GM12878 (cell line): ENCODE data around the gene CDK3. TPM values are rescaled to one million over a fixed set of nuclear protein-coding genes. Genes with fewer than 3 reads are reported as not detected.

Source experiments
- KAT2A ChIP-seq: conservative IDR thresholded peaks from 2 replicates; pipeline ENCODE4 v1.6.1; 2011; ENCODE audit warnings: low read depth, low read length; ENCODE audit not compliant: control insufficient read depth
- KDM1A ChIP-seq: fragments of 200-600 bp; sonication (generic); IDR thresholded peaks from 2 replicates; pipeline ENCODE4 v1.6.1; 2016; ENCODE audit warnings: borderline replicate concordance
- NRF1 ChIP-seq: conservative IDR thresholded peaks from 2 replicates; pipeline ENCODE4 v1.6.1; 2011; ENCODE audit warnings: mild to moderate bottlenecking, low read depth, low read length, improper control_type of control experiment
- SMARCA5 ChIP-seq: fragments of 450-650 bp; IDR thresholded peaks from 2 replicates; pipeline ENCODE4 v1.6.1; 2017; ENCODE audit warnings: mild to moderate bottlenecking
- ZNF207 ChIP-seq: fragments of 450-650 bp; IDR thresholded peaks from 2 replicates; pipeline ENCODE4 v1.6.1; 2014; ENCODE audit warnings: antibody characterized with exemption, mild to moderate bottlenecking, borderline replicate concordance
- ZZZ3 ChIP-seq: IDR thresholded peaks from 2 replicates; pipeline ENCODE4 v1.6.1; 2011; ENCODE audit warnings: low read depth; ENCODE audit not compliant: control insufficient read depth, insufficient read length
- polyA plus RNA-seq, 11 experiments: library from polyadenylated mRNA; depleted of rRNA in 4 of 11; unstranded in 6 of 11; stranded (reverse) in 5 of 11; fragments of >200 nt; fragmentation: Nextera tagmentation in 4 of 11; fragmentation: Illumina TruSeq in 1 of 11; extraction: Ambion mirVana in 4 of 11; extraction: Trizol in 1 of 11; gene quantifications; 1 replicate in 1 of 11; 2 replicates in 10 of 11; pipeline versions ENCODE4 v1.2.1 to v1.2.3, GENCODE V29; 2011 to 2016; ENCODE audit warnings: inconsistent platforms in 2 of 11, missing spikeins in 2 of 11, low read depth in 1 of 11
- total RNA-seq, 4 experiments: library from RNA; depleted of rRNA in 3 of 4; stranded (reverse); fragments of >200 nt in 3 of 4; fragmentation: Illumina TruSeq in 1 of 4; extraction: Trizol in 1 of 4; gene quantifications; 2 replicates each; pipeline versions ENCODE4 v1.2.1 to v1.2.3, GENCODE V29; 2013 to 2021
- TF ChIP-seq, protein P1 (sequence below): IDR thresholded peaks from 2 replicates; pipeline ENCODE4 v1.6.1; 2012; ENCODE audit warnings: mild to moderate bottlenecking, low read depth, low read length
- TF ChIP-seq, protein P2 (sequence below): fragments of 450-650 bp; formaldehyde crosslinking; IDR thresholded peaks from 2 replicates; pipeline ENCODE4 v1.5.0; 2022; ENCODE audit warnings: mild to moderate bottlenecking, missing genetic modification characterization
- TF ChIP-seq, protein P3 (sequence below): fragments of 450-650 bp; IDR thresholded peaks from 2 replicates; pipeline ENCODE4 v1.6.1; 2017; ENCODE audit warnings: borderline replicate concordance

Gene CDK3
- total and polyA plus RNA-seq, 10 of the 15 experiments (the other 5 are each of a cell fraction or from before 2014, with no cell fraction given), result 1.1 to 7.1 (median 4.2) TPM

DNA sequence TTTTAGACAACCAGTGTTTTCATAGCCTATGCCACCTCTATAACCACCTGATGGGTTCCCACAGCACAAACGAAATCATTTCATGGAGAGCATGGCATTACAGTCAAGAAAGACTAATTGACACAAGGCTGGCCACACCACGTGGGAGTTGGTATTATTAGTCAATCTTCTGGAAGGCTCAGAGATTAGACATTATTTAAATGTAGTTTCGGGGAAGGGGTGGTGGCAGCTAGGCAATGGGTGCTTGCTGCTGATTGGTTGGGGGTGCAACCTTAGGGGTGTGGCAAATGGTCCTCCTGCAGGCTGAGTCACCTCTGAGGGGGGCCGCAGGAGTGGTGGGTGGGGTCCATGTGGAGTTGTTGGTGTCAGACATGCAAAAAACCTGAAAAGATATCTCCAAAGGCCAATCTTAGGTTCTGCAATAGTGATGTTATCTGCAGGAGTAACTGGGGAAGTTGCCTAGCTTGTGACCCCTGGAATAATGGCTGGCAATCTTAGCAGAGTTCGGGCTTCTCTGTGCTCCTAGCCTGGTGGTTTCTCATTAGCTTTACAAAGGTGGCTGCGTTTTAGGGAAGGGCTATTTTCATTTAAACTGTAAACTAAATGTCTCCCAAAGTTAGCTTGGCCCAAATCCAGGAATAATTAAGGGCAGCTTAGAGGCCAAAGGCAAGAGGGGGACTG lies 17.0 kb upstream of the CDK3 start (continued):
- TF ChIP-seq, protein P1, sequence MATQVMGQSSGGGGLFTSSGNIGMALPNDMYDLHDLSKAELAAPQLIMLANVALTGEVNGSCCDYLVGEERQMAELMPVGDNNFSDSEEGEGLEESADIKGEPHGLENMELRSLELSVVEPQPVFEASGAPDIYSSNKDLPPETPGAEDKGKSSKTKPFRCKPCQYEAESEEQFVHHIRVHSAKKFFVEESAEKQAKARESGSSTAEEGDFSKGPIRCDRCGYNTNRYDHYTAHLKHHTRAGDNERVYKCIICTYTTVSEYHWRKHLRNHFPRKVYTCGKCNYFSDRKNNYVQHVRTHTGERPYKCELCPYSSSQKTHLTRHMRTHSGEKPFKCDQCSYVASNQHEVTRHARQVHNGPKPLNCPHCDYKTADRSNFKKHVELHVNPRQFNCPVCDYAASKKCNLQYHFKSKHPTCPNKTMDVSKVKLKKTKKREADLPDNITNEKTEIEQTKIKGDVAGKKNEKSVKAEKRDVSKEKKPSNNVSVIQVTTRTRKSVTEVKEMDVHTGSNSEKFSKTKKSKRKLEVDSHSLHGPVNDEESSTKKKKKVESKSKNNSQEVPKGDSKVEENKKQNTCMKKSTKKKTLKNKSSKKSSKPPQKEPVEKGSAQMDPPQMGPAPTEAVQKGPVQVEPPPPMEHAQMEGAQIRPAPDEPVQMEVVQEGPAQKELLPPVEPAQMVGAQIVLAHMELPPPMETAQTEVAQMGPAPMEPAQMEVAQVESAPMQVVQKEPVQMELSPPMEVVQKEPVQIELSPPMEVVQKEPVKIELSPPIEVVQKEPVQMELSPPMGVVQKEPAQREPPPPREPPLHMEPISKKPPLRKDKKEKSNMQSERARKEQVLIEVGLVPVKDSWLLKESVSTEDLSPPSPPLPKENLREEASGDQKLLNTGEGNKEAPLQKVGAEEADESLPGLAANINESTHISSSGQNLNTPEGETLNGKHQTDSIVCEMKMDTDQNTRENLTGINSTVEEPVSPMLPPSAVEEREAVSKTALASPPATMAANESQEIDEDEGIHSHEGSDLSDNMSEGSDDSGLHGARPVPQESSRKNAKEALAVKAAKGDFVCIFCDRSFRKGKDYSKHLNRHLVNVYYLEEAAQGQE, result no peak
- TF ChIP-seq, protein P2, sequence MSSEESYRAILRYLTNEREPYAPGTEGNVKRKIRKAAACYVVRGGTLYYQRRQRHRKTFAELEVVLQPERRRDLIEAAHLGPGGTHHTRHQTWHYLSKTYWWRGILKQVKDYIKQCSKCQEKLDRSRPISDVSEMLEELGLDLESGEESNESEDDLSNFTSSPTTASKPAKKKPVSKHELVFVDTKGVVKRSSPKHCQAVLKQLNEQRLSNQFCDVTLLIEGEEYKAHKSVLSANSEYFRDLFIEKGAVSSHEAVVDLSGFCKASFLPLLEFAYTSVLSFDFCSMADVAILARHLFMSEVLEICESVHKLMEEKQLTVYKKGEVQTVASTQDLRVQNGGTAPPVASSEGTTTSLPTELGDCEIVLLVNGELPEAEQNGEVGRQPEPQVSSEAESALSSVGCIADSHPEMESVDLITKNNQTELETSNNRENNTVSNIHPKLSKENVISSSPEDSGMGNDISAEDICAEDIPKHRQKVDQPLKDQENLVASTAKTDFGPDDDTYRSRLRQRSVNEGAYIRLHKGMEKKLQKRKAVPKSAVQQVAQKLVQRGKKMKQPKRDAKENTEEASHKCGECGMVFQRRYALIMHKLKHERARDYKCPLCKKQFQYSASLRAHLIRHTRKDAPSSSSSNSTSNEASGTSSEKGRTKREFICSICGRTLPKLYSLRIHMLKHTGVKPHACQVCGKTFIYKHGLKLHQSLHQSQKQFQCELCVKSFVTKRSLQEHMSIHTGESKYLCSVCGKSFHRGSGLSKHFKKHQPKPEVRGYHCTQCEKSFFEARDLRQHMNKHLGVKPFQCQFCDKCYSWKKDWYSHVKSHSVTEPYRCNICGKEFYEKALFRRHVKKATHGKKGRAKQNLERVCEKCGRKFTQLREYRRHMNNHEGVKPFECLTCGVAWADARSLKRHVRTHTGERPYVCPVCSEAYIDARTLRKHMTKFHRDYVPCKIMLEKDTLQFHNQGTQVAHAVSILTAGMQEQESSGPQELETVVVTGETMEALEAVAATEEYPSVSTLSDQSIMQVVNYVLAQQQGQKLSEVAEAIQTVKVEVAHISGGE, result no peak
- TF ChIP-seq, protein P3, sequence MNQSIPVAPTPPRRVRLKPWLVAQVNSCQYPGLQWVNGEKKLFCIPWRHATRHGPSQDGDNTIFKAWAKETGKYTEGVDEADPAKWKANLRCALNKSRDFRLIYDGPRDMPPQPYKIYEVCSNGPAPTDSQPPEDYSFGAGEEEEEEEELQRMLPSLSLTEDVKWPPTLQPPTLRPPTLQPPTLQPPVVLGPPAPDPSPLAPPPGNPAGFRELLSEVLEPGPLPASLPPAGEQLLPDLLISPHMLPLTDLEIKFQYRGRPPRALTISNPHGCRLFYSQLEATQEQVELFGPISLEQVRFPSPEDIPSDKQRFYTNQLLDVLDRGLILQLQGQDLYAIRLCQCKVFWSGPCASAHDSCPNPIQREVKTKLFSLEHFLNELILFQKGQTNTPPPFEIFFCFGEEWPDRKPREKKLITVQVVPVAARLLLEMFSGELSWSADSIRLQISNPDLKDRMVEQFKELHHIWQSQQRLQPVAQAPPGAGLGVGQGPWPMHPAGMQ, result no peak
- TF ChIP-seq KAT2A (no peak), ZNF207 (no peak), ZZZ3 (no peak), KDM1A (no peak), NRF1 (no peak), SMARCA5 (no peak)
- TF ChIP-seq, all 136 proteins: peak for 0
